Choroid plexus epithelial cell (primary cell): ENCODE data around the gene NFS1.

Experiments
- DNase-seq: peaks from one replicate; pipeline ENCODE4 v3.0.0-alpha.2; 2010; ENCODE audit warnings: low read depth
- H3K4me3 ChIP-seq: 2 replicates; pipeline ENCODE4 v1.5.1; 2011; ENCODE audit warnings: low read depth, mild to moderate bottlenecking, control low read depth, low read length, moderate library complexity
- CTCF ChIP-seq: conservative IDR thresholded peaks from 2 replicates; pipeline ENCODE4 v1.5.1; 2011; ENCODE audit warnings: low read depth, mild to moderate bottlenecking, control low read depth, inconsistent platforms, low read length, moderate library complexity

Gene NFS1

GRCh38 chr20:35620818-35621559 is 78.2 kb downstream of the NFS1 start:
- DNase-seq: no peak
- no peak overlapping the region for H3K4me3 ChIP-seq
- no peak for TF ChIP-seq CTCF

- H3K4me3 ChIP-seq: peak overlapping the region; percentile 72
- peak; percentile 55 for TF ChIP-seq CTCF
- peak; percentile 83 for DNase-seq
Measured at GRCh38 chr20:35619196-35620095, 79.7 kb downstream of the NFS1 start.

- peak; percentile 58 for DNase-seq
- H3K4me3 ChIP-seq: peak overlapping the region; percentile 72
- no peak for TF ChIP-seq CTCF
Measured at GRCh38 chr20:35618263-35619131, 80.7 kb downstream of the NFS1 start.
